ENCODE results near the gene PIK3C2G. TPM values are rescaled to one million over a fixed set of nuclear protein-coding genes. Genes with fewer than 3 reads are reported as not detected.

The PIK3C2G gene
- total and polyA plus RNA-seq, 10 of the 15 experiments (the other 5 are each of a cell fraction or from before 2014, with no cell fraction given): not detected

GRCh38 chr12:18564306-18564705 is 303.0 kb downstream of the PIK3C2G start (continued):
- no peak for TF ChIP-seq JUNB (IDR thresholded peaks at IDR 0.05)
- TF ChIP-seq RUNX3 (IDR thresholded peaks at IDR 0.05; ENCODE audit: low read length): no peak
- TF ChIP-seq ZBTB4 (CRISPR knock-in tag; IDR thresholded peaks at IDR 0.05): no peak

- no peak overlapping the region for H3K27ac ChIP-seq (ENCODE audit: control insufficient read depth, insufficient read depth)
- DNase-seq (ENCODE audit: low read depth, low spot score): no peak
- no peak overlapping the region for H2AFZ ChIP-seq (ENCODE audit: control insufficient read depth, low read depth, low read length)
- no peaks in the 10 kb centered on the region for H3K9me3 ChIP-seq (replicated peaks; ENCODE audit: control insufficient read depth, insufficient read depth, low read length)
- no peaks in the 10 kb centered on the region for H3K4me1 ChIP-seq (ENCODE audit: control insufficient read depth, insufficient read depth, low read length)
- in situ Hi-C loops (cut with MboI): no loop called here
- TF ChIP-seq SUZ12 (IDR thresholded peaks at IDR 0.05; ENCODE audit: unreplicated experiment): no peak
- TF ChIP-seq CREM (IDR thresholded peaks at IDR 0.05; ENCODE audit: low read depth): no peak
- H3K27me3 ChIP-seq (replicated peaks in 1 of 2; ENCODE audit: control insufficient read depth in 2 of 2, insufficient read depth in 2 of 2, low read length in 1 of 2): no peaks in the 10 kb centered on the region
- ChIA-PET POLR2A (no interaction called here), SMC1A (ENCODE audit: uncharacterized antibody, unreplicated experiment) (no interaction called here), CTCF (no interaction called here), RAD21 (ENCODE audit: unreplicated experiment) (no interaction called here)
- no peak overlapping the region for H3K4me2 ChIP-seq (ENCODE audit: control insufficient read depth, insufficient read depth)
- BruUV-seq (replicated peaks): no TSS peak
- intact Hi-C loops (cut with micrococcal nuclease; ENCODE audit: unreplicated experiment): no loop called here
- H3K9ac ChIP-seq (ENCODE audit: control insufficient read depth, insufficient read depth, low read length): no peak overlapping the region
- 0% methylated on average over 2 of the region's 2 CpGs for WGBS (ENCODE audit: insufficient coverage, insufficient replicate concordance, low lambda C conversion rate, missing lambda C conversion rate)
- no peaks in the 10 kb centered on the region for H3K79me2 ChIP-seq (ENCODE audit: control insufficient read depth, insufficient read depth, low read length)
- FAIRE-seq: no peak
- H3K36me3 ChIP-seq (ENCODE audit: control insufficient read depth in 2 of 2, insufficient read depth in 2 of 2, low read length in 1 of 2): no peaks in the 10 kb centered on the region
- no peak overlapping the region for H3K4me3 ChIP-seq
- no peaks in the 10 kb centered on the region for H4K20me1 ChIP-seq (ENCODE audit: control insufficient read depth, insufficient read depth)
- no peak for ATAC-seq
Observed at GRCh38 chr12:18567787-18568186, 306.5 kb downstream of the PIK3C2G start.

All from GM12878 (cell line).